Measurements from ENCODE around the gene ZNF771.

The ZNF771 gene

GRCh38 chr16:30399435-30400186, 7.8 kb upstream of the ZNF771 start:
- no peak for DNase-seq

- DNase-seq, result no peak
Observed at GRCh38 chr16:30401768-30402425, 5.5 kb upstream of the ZNF771 start.

GRCh38 chr16:30406795-30407101, 658 bp upstream of the ZNF771 start:
- DNase-seq, result no peak

GRCh38 chr16:30407804-30408534, 563 bp downstream of the ZNF771 start:
- DNase-seq, result no peak

- DNase-seq, result peak; percentile 97
Observed at GRCh38 chr16:30409125-30410060, 2.0 kb downstream of the ZNF771 start.

- no peak for DNase-seq
Observed at GRCh38 chr16:30413112-30413806, 5.9 kb downstream of the ZNF771 start.

GRCh38 chr16:30414159-30414558, 6.8 kb downstream of the ZNF771 start:
- DNase-seq, result no peak

- no peak for DNase-seq
Observed at GRCh38 chr16:30416047-30416603, 8.7 kb downstream of the ZNF771 start.

GRCh38 chr16:30416624-30417528, 9.5 kb downstream of the ZNF771 start:
- peak; percentile 78 for DNase-seq

- peak; percentile 91 for DNase-seq
Observed at GRCh38 chr16:30417529-30418349, 10.3 kb downstream of the ZNF771 start.

- no peak for DNase-seq
Observed at GRCh38 chr16:30418350-30419181, 11.2 kb downstream of the ZNF771 start.

GRCh38 chr16:30421010-30421409, 13.6 kb downstream of the ZNF771 start:
- no peak for DNase-seq

GRCh38 chr16:30428055-30428454, 20.6 kb downstream of the ZNF771 start:
- DNase-seq, result no peak

GRCh38 chr16:30429418-30429677, 21.9 kb downstream of the ZNF771 start:
- no peak for DNase-seq

GRCh38 chr16:30429678-30430427, 22.4 kb downstream of the ZNF771 start, which contains the start of gene DCTPP1:
DCTPP1 (minus strand) TSS chr16:30430030; CDS start chr16:30429980, 50 bp downstream.
- peak; percentile 98 for DNase-seq

GRCh38 chr16:30430428-30430970, 23.1 kb downstream of the ZNF771 start:
- no peak for DNase-seq

GRCh38 chr16:30434852-30435251, 27.4 kb downstream of the ZNF771 start:
- DNase-seq, result no peak

- DNase-seq, result no peak
Observed at GRCh38 chr16:30437511-30438046, 30.2 kb downstream of the ZNF771 start.
